ENCODE measurements around the gene KRTAP19-8.

The KRTAP19-8 gene

GRCh38 chr21:31043471-31043870, 5.2 kb upstream of the KRTAP19-8 start:
- DNase-seq, result no peak
- Mint-ChIP-seq H3K36me3 (ENCODE audit: low read depth) (no peaks in the 10 kb centered on the region), H3K27ac (no peak overlapping the region), H3K27me3 (ENCODE audit: low read depth, poor library complexity) (peaks cover 22% of the 10 kb centered on the region), H3K9me3 (no peaks in the 10 kb centered on the region), H3K4me1 (peaks cover 32% of the 10 kb centered on the region), H3K4me3 (no peak overlapping the region)
- TF ChIP-seq CTCF (IDR thresholded peaks at IDR 0.05), result no peak

- peak overlapping the region; percentile 44 for H3K27ac Mint-ChIP-seq
- no peak for DNase-seq
- no peak for TF ChIP-seq CTCF (IDR thresholded peaks at IDR 0.05)
- H3K27me3 Mint-ChIP-seq (ENCODE audit: low read depth, poor library complexity), result peaks cover 27% of the 10 kb centered on the region
- no peak overlapping the region for H3K4me3 Mint-ChIP-seq
- peaks cover 27% of the 10 kb centered on the region for H3K4me1 Mint-ChIP-seq
- no peaks in the 10 kb centered on the region for H3K36me3 Mint-ChIP-seq (ENCODE audit: low read depth)
- H3K9me3 Mint-ChIP-seq, result no peaks in the 10 kb centered on the region
These were observed 3.8 kb upstream of the KRTAP19-8 start for GRCh38 chr21:31042080-31042464.

GRCh38 chr21:31041295-31042079, 3.2 kb upstream of the KRTAP19-8 start:
- no peak for TF ChIP-seq CTCF (IDR thresholded peaks at IDR 0.05)
- no peak for DNase-seq
- Mint-ChIP-seq H3K36me3 (ENCODE audit: low read depth) (no peaks in the 10 kb centered on the region), H3K4me1 (peaks cover 21% of the 10 kb centered on the region), H3K4me3 (no peak overlapping the region), H3K27me3 (ENCODE audit: low read depth, poor library complexity) (peaks cover 27% of the 10 kb centered on the region), H3K9me3 (no peaks in the 10 kb centered on the region), H3K27ac (no peak overlapping the region)

- DNase-seq, result no peak
- Mint-ChIP-seq H3K27ac (no peak overlapping the region), H3K4me1 (peaks cover 12% of the 10 kb centered on the region), H3K9me3 (peaks cover 31% of the 10 kb centered on the region), H3K27me3 (ENCODE audit: low read depth, poor library complexity) (peaks cover 12% of the 10 kb centered on the region), H3K36me3 (ENCODE audit: low read depth) (peaks cover 27% of the 10 kb centered on the region), H3K4me3 (no peak overlapping the region)
- TF ChIP-seq CTCF (IDR thresholded peaks at IDR 0.05), result no peak
These were observed 3.9 kb downstream of the KRTAP19-8 start for GRCh38 chr21:31034378-31034777.

- peaks cover 26% of the 10 kb centered on the region for H3K4me1 Mint-ChIP-seq
These were observed 7.7 kb downstream of the KRTAP19-8 start for GRCh38 chr21:31030367-31031106.

More at GRCh38 chr21:31030367-31031106, 7.7 kb downstream of the KRTAP19-8 start:
- Mint-ChIP-seq H3K4me3 (no peak overlapping the region), H3K9me3 (peaks cover 36% of the 10 kb centered on the region), H3K27me3 (ENCODE audit: low read depth, poor library complexity) (peaks cover 7% of the 10 kb centered on the region), H3K27ac (no peak overlapping the region), H3K36me3 (ENCODE audit: low read depth) (peaks cover 27% of the 10 kb centered on the region)
- TF ChIP-seq CTCF (IDR thresholded peaks at IDR 0.05), result no peak
- no peak for DNase-seq
